Measurements from ENCODE around the gene LHX5. TPM values are rescaled to one million over a fixed set of nuclear protein-coding genes. Genes with fewer than 3 reads are reported as not detected.
A peak's percentile ranks its signal among the peaks of the same experiment; 100 is the strongest.

The LHX5 gene
- total RNA-seq, 5 donors from 2014 or later (not counting 1 experiment from before 2014, with no cell fraction given) = not detected

DNA sequence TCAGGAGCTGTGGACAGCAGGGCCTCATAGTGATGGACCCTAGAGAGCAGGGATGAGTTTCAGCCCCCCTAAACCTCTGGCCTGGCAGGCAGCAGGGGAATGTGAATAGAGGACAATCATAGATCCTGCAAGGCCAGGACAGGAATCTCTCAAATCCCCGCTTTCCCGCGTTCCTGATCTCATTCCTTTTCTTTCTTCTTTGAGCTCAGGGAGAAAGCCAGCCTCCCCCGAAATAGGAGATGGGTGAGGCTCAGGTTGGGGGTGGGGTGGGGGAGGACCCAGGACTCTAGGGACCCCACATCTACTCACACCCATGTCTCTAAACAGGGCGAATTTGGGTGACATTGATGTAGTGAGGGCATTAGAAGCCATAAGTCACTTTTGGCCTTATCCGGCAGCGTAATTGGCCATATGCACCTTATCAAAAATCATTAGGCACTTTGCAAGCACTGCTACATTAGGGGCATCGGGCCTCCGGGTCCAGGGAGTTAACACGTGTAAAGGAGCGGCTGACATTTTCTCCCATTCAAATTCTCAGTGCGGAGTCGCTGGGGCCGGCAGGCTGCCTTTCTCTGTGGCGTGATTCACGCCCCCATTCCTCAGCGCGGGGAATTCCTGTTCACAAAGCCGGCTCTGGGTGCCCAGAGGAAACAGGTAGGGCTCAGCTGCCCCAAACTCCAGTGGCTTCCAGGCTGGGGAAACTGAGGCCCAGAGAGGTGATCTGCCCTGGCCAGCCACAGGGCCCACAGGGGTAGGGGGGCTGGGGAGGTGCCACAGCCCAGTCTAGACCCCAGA is 1.5 kb downstream of the LHX5 start:
- Histone ChIP-seq H3K27me3 (replicated peaks in 1 of 2; ENCODE audit: control insufficient read depth in 2 of 2, extremely low read depth in 1 of 2, insufficient read depth in 2 of 2, low read length in 1 of 2) (peaks cover 23 to 94% of the 10 kb centered on the region in 2 experiments), H3K4me1 (ENCODE audit: control insufficient read depth in 1 of 2, extremely low read depth in 1 of 2, insufficient read depth in 2 of 2, low read length in 2 of 2) (peaks cover 0 to 22% of the 10 kb centered on the region in 2 experiments), H3K27ac (ENCODE audit: low read length) (no peak overlapping the region), H3K9me3 (no peaks in the 10 kb centered on the region), H3K36me3 (ENCODE audit: control insufficient read depth in 2 of 2, extremely low read depth in 1 of 2, insufficient read depth in 1 of 2, low read length in 1 of 2) (no peaks in the 10 kb centered on the region), H3K4me3 (ENCODE audit: control insufficient read depth in 1 of 2, extremely low read depth in 1 of 2, low read length in 1 of 2) (no peak overlapping the region)
- POLR2A ChIA-PET = no interaction called here
- peaks cover 57 to 78% of the 10 kb centered on the region in 2 donors for H3K27me3 Mint-ChIP-seq
- no peak overlapping the region for H3K4me3 Mint-ChIP-seq
- CTCF ChIA-PET = no interaction called here
- no peaks in the 10 kb centered on the region for H3K36me3 Mint-ChIP-seq
- H3K4me1 Mint-ChIP-seq = peaks cover 21 to 37% (median 28%) of the 10 kb centered on the region in 3 donors
- 5% methylated on average over 11 of the region's 19 CpGs for WGBS (ENCODE audit: insufficient coverage)
- ATAC-seq (replicated peaks in 1 of 4) (no peak), DNase-seq (no peak)
- no peaks in the 10 kb centered on the region for H3K9me3 Mint-ChIP-seq
- no peak overlapping the region for H3K27ac Mint-ChIP-seq

- DNase-seq = no peak
- H3K9me3 Mint-ChIP-seq = no peaks in the 10 kb centered on the region
- peaks cover 20 to 94% of the 10 kb centered on the region in 2 experiments for H3K27me3 ChIP-seq (replicated peaks in 1 of 2; ENCODE audit: control insufficient read depth in 2 of 2, extremely low read depth in 1 of 2, insufficient read depth in 2 of 2, low read length in 1 of 2)
- H3K9me3 ChIP-seq = no peaks in the 10 kb centered on the region
- H3K27ac Mint-ChIP-seq = no peak overlapping the region
- no peak for ATAC-seq (replicated peaks in 1 of 4)
- ChIA-PET POLR2A (no interaction called here), CTCF (no interaction called here)
- H3K4me3 Mint-ChIP-seq = no peak overlapping the region
- peaks cover 13 to 38% (median 28%) of the 10 kb centered on the region in 3 donors for H3K4me1 Mint-ChIP-seq
- H3K27ac ChIP-seq (ENCODE audit: low read length) = no peak overlapping the region
- no peaks in the 10 kb centered on the region for H3K36me3 ChIP-seq (ENCODE audit: control insufficient read depth in 2 of 2, extremely low read depth in 1 of 2, insufficient read depth in 1 of 2, low read length in 1 of 2)
- H3K36me3 Mint-ChIP-seq = no peaks in the 10 kb centered on the region
- no peak overlapping the region for H3K4me3 ChIP-seq (ENCODE audit: control insufficient read depth in 1 of 2, extremely low read depth in 1 of 2, low read length in 1 of 2)
- peaks cover 0 to 30% of the 10 kb centered on the region in 2 experiments for H3K4me1 ChIP-seq (ENCODE audit: control insufficient read depth in 1 of 2, extremely low read depth in 1 of 2, insufficient read depth in 2 of 2, low read length in 2 of 2)
- 17% methylated on average over 3 of the region's 17 CpGs for WGBS (ENCODE audit: insufficient coverage)
- H3K27me3 Mint-ChIP-seq = peaks cover 49 to 78% of the 10 kb centered on the region in 2 donors
These were observed 2.3 kb downstream of the LHX5 start for GRCh38 chr12:113469224-113469948.

- ATAC-seq (replicated peaks in 1 of 4) (no peak), DNase-seq (no peak)
- ChIA-PET POLR2A (no interaction called here), CTCF (no interaction called here)
- Mint-ChIP-seq H3K9me3 (no peaks in the 10 kb centered on the region), H3K27me3 (peaks cover 49 to 77% of the 10 kb centered on the region in 2 donors), H3K4me1 (peaks cover 12 to 39% (median 32%) of the 10 kb centered on the region in 3 donors), H3K36me3 (no peaks in the 10 kb centered on the region), H3K4me3 (peak overlapping the region in 1 of 3 donors; percentile 29), H3K27ac (peak overlapping the region in 1 of 2 donors; percentile 43)
- Histone ChIP-seq H3K27me3 (replicated peaks in 1 of 2; ENCODE audit: control insufficient read depth in 2 of 2, extremely low read depth in 1 of 2, insufficient read depth in 2 of 2, low read length in 1 of 2) (peaks cover 16 to 96% of the 10 kb centered on the region in 2 experiments), H3K4me1 (ENCODE audit: control insufficient read depth in 1 of 2, extremely low read depth in 1 of 2, insufficient read depth in 2 of 2, low read length in 2 of 2) (peaks cover 0 to 38% of the 10 kb centered on the region in 2 experiments), H3K36me3 (ENCODE audit: control insufficient read depth in 2 of 2, extremely low read depth in 1 of 2, insufficient read depth in 1 of 2, low read length in 1 of 2) (no peaks in the 10 kb centered on the region), H3K4me3 (ENCODE audit: control insufficient read depth in 1 of 2, extremely low read depth in 1 of 2, low read length in 1 of 2) (no peak overlapping the region), H3K27ac (ENCODE audit: low read length) (no peak overlapping the region), H3K9me3 (no peaks in the 10 kb centered on the region)
- 8% methylated on average over 14 of the region's 38 CpGs for WGBS (ENCODE audit: insufficient coverage)
These were observed 3.1 kb downstream of the LHX5 start for GRCh38 chr12:113468365-113469223.

GRCh38 chr12:113467502-113468364 is 3.9 kb downstream of the LHX5 start:
- no peaks in the 10 kb centered on the region for H3K36me3 Mint-ChIP-seq
- H3K4me1 Mint-ChIP-seq = peaks cover 11 to 38% (median 35%) of the 10 kb centered on the region in 3 donors
- no peak overlapping the region for H3K4me3 ChIP-seq (ENCODE audit: control insufficient read depth in 1 of 2, extremely low read depth in 1 of 2, low read length in 1 of 2)
- H3K9me3 ChIP-seq = no peaks in the 10 kb centered on the region
- DNase-seq (no peak), ATAC-seq (replicated peaks in 1 of 4) (no peak)
- ChIA-PET POLR2A (no interaction called here), CTCF (no interaction called here)
- peaks cover 0 to 46% of the 10 kb centered on the region in 2 experiments for H3K4me1 ChIP-seq (ENCODE audit: control insufficient read depth in 1 of 2, extremely low read depth in 1 of 2, insufficient read depth in 2 of 2, low read length in 2 of 2)
- WGBS (ENCODE audit: insufficient coverage) = 5% methylated on average over 73 of the region's 78 CpGs
- H3K36me3 ChIP-seq (ENCODE audit: control insufficient read depth in 2 of 2, extremely low read depth in 1 of 2, insufficient read depth in 1 of 2, low read length in 1 of 2) = no peaks in the 10 kb centered on the region
- peaks cover 8 to 98% of the 10 kb centered on the region in 2 experiments for H3K27me3 ChIP-seq (replicated peaks in 1 of 2; ENCODE audit: control insufficient read depth in 2 of 2, extremely low read depth in 1 of 2, insufficient read depth in 2 of 2, low read length in 1 of 2)
- peak overlapping the region in 2 of 3 donors; percentile 9 to 36 for H3K4me3 Mint-ChIP-seq
- H3K27ac Mint-ChIP-seq = no peak overlapping the region
- no peak overlapping the region for H3K27ac ChIP-seq (ENCODE audit: low read length)
- H3K27me3 Mint-ChIP-seq = peaks cover 44 to 71% of the 10 kb centered on the region in 2 donors
- H3K9me3 Mint-ChIP-seq = no peaks in the 10 kb centered on the region

GRCh38 chr12:113467142-113467501 is 4.5 kb downstream of the LHX5 start:
- H3K36me3 ChIP-seq (ENCODE audit: control insufficient read depth in 2 of 2, extremely low read depth in 1 of 2, insufficient read depth in 1 of 2, low read length in 1 of 2) = no peaks in the 10 kb centered on the region
- Mint-ChIP-seq H3K9me3 (no peaks in the 10 kb centered on the region), H3K27ac (peak overlapping the region in 1 of 2 donors; percentile 13), H3K4me1 (peaks cover 16 to 38% (median 37%) of the 10 kb centered on the region in 3 donors), H3K36me3 (no peaks in the 10 kb centered on the region), H3K27me3 (peaks cover 45 to 72% of the 10 kb centered on the region in 2 donors), H3K4me3 (peak overlapping the region in 1 of 3 donors; percentile 36)
- peaks cover 8 to 97% of the 10 kb centered on the region in 2 experiments for H3K27me3 ChIP-seq (replicated peaks in 1 of 2; ENCODE audit: control insufficient read depth in 2 of 2, extremely low read depth in 1 of 2, insufficient read depth in 2 of 2, low read length in 1 of 2)
- ATAC-seq (replicated peaks in 1 of 4) (no peak), DNase-seq (no peak)
- peaks cover 0 to 52% of the 10 kb centered on the region in 2 experiments for H3K4me1 ChIP-seq (ENCODE audit: control insufficient read depth in 1 of 2, extremely low read depth in 1 of 2, insufficient read depth in 2 of 2, low read length in 2 of 2)
- no peak overlapping the region for H3K27ac ChIP-seq (ENCODE audit: low read length)
- ChIA-PET POLR2A (no interaction called here), CTCF (no interaction called here)
- H3K4me3 ChIP-seq (ENCODE audit: control insufficient read depth in 1 of 2, extremely low read depth in 1 of 2, low read length in 1 of 2) = no peak overlapping the region
- no peaks in the 10 kb centered on the region for H3K9me3 ChIP-seq
- 9% methylated on average over 27 of the region's 31 CpGs for WGBS (ENCODE audit: insufficient coverage)
